Neural cell (in vitro differentiated cells): ENCODE results near the gene KIF5C. TPM values are rescaled to one million over a fixed set of nuclear protein-coding genes. Genes with fewer than 3 reads are reported as not detected.

Experiments
- H2AFZ ChIP-seq: fragments of 200-600, 300-800 bp; sonication (generic), shearing (Covaris generic); 2 replicates; pipeline ENCODE4 v1.6.0; 2014; ENCODE audit warnings: low read depth, mild to moderate bottlenecking, antibody characterized with exemption, low read length, moderate library complexity
- H3F3A ChIP-seq: fragments of 200-600 bp; shearing (Covaris generic); 2 replicates; pipeline ENCODE4 v1.6.1; 2016; ENCODE audit warnings: mild to moderate bottlenecking, moderate library complexity, mixed read lengths, antibody characterized with exemption, low read length; ENCODE audit not compliant: insufficient read depth, poor library complexity, severe bottlenecking
- H3K27ac ChIP-seq: fragments of 200-600, 300-800 bp; sonication (generic), shearing (Covaris generic); 2 replicates; pipeline ENCODE4 v1.5.1; 2014; ENCODE audit warnings: mild to moderate bottlenecking, low read length, moderate library complexity
- H3K27me3 ChIP-seq: fragments of 300-800, 200-600 bp; sonication (generic), shearing (Covaris generic); 2 replicates; pipeline ENCODE4 v1.6.0; 2014; ENCODE audit warnings: mild to moderate bottlenecking, low read depth, low read length, moderate library complexity; ENCODE audit not compliant: insufficient read depth
- H3K36me3 ChIP-seq: fragments of 300-800, 200-600 bp; sonication (generic), shearing (Covaris generic); 2 replicates; pipeline ENCODE4 v1.5.1; 2014; ENCODE audit warnings: mild to moderate bottlenecking, antibody characterized with exemption, low read length, moderate library complexity; ENCODE audit not compliant: insufficient read depth
- H3K4me2 ChIP-seq: fragments of 300-800, 200-600 bp; sonication (generic), shearing (Covaris generic); 2 replicates; pipeline ENCODE4 v1.6.0; 2014; ENCODE audit warnings: mild to moderate bottlenecking, low read length
- H3K4me3 ChIP-seq: fragments of 300-800, 200-600 bp; sonication (generic), shearing (Covaris generic); 2 replicates; pipeline ENCODE4 v1.5.1; 2014; ENCODE audit warnings: mild to moderate bottlenecking, low read length, moderate library complexity
- H3K79me2 ChIP-seq: fragments of 200-600 bp; shearing (Covaris generic); replicated peaks from 2 replicates; pipeline ENCODE4 v1.6.0; 2014; ENCODE audit warnings: mild to moderate bottlenecking, low read length, moderate library complexity; ENCODE audit not compliant: insufficient read depth
- H3K9ac ChIP-seq: fragments of 300-800, 200-600 bp; sonication (generic), shearing (Covaris generic); 2 replicates; pipeline ENCODE4 v1.6.1; 2016; ENCODE audit warnings: mild to moderate bottlenecking, low read length, mixed read lengths
- H3K9me2 ChIP-seq: fragments of 200-600 bp; shearing (Covaris generic); 2 replicates; pipeline ENCODE4 v1.6.1; 2016; ENCODE audit warnings: mild to moderate bottlenecking, low read length, mixed read lengths; ENCODE audit not compliant: insufficient read depth
- H3K9me3 ChIP-seq: fragments of 200-600, 300-800 bp; sonication (generic), shearing (Covaris generic); 2 replicates; pipeline ENCODE4 v1.6.1; 2016; ENCODE audit warnings: mild to moderate bottlenecking, mixed run types, low read length, moderate library complexity, mixed read lengths
- H4K20me1 ChIP-seq: fragments of 200-600 bp; shearing (Covaris generic); 2 replicates; pipeline ENCODE4 v1.6.1; 2016; ENCODE audit warnings: mild to moderate bottlenecking, mixed run types; ENCODE audit not compliant: insufficient read depth
- CTCF ChIP-seq: fragments of 450-650 bp; IDR thresholded peaks from 2 replicates; pipeline ENCODE4 v1.5.1; 2014; ENCODE audit warnings: antibody characterized with exemption, mild to moderate bottlenecking, moderate library complexity; ENCODE audit not compliant: poor library complexity, severe bottlenecking
- EP300 ChIP-seq: fragments of 450-650 bp; conservative IDR thresholded peaks from 2 replicates; pipeline ENCODE4 v1.6.1; 2014; ENCODE audit warnings: antibody characterized with exemption, mild to moderate bottlenecking, moderate library complexity; ENCODE audit not compliant: poor library complexity, severe bottlenecking
- EZH2 ChIP-seq: fragments of 200-600, 300-800 bp; shearing (Covaris generic), sonication (generic); IDR thresholded peaks from 2 replicates; pipeline ENCODE4 v1.6.1; 2014; ENCODE audit warnings: antibody characterized with exemption, low read length, borderline replicate concordance, mild to moderate bottlenecking; ENCODE audit not compliant: insufficient read depth, poor library complexity, severe bottlenecking
- MXI1 ChIP-seq: fragments of 450-650 bp; conservative IDR thresholded peaks from 2 replicates; pipeline ENCODE4 v1.6.1; 2014; ENCODE audit warnings: antibody characterized with exemption, mild to moderate bottlenecking; ENCODE audit not compliant: poor library complexity, severe bottlenecking
- POLR2AphosphoS5 ChIP-seq: IDR thresholded peaks from 2 replicates; pipeline ENCODE4 v1.6.1; 2012
- RAD21 ChIP-seq: fragments of 450-650 bp; conservative IDR thresholded peaks from 2 replicates; pipeline ENCODE4 v1.6.1; 2014; ENCODE audit warnings: antibody characterized with exemption, mild to moderate bottlenecking, moderate library complexity
- SMC3 ChIP-seq: fragments of 450-650 bp; conservative IDR thresholded peaks from 2 replicates; pipeline ENCODE4 v1.6.1; 2014; ENCODE audit warnings: antibody characterized with exemption, mild to moderate bottlenecking, moderate library complexity; ENCODE audit not compliant: poor library complexity
- TAF1 ChIP-seq: IDR thresholded peaks from 2 replicates; pipeline ENCODE4 v1.6.1; 2012; ENCODE audit warnings: low read depth
- polyA plus RNA-seq: library from polyadenylated mRNA; depleted of rRNA; stranded (reverse); fragments of >200 nt; gene quantifications from 2 replicates; pipeline ENCODE4 v1.2.3, GENCODE V29; 2014
- TF ChIP-seq, protein P1 (sequence below): IDR thresholded peaks from 2 replicates; pipeline ENCODE4 v1.6.1; 2012; ENCODE audit warnings: borderline replicate concordance

KIF5C gene
- polyA plus RNA-seq, 1 donor from 2014 or later, result 527 TPM

GRCh38 chr2:149015926-149016563 lies 141.0 kb downstream of the KIF5C start:
- H3K36me3 ChIP-seq, result peaks cover 17% of the 10 kb centered on the region

DNA sequence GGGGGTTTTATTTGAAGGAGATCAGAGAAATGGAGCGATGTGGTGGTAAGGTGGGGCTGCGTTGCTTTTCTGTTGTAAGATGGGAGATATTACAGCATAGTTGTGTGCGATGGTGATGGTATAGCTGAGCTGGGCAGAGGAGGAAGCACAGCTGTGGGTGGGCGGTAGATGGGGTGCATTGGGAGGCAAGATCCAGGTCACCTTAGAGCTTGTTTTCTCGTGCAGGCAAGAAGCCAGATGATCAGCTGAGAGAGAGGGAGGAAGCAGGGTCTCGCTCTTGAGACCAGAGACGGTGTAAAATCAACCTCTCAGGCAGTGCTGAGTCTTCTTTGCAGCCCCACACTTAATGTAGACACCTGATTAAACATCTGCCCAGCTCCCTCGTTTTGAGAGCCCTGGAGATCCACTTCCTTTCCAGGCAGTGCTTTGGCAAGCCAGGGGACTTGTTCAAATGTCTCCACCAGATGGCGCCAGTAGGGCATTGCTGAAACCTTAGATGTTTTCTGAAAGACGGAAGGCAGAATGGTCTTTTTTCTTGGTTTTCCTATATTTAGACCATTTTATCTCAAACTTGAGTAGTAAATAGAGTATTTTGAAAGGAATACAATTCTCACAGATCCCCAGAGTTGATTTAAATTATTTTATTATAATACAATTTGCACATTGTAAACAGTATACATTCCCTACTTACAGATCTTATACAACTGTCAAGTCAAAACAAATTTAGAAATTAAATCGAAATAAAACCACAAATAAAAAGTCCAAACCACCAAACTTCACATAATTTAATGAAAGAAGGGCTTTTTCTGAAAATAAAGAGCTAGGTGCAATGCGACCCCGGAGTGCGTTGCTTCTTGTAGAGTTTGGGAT lies 142.3 kb downstream of the KIF5C start:
- H3K4me3 ChIP-seq, result no peak overlapping the region
- H2AFZ ChIP-seq, result no peak overlapping the region
- TF ChIP-seq MXI1 (no peak), SMC3 (peak; percentile 96), TAF1 (no peak), EZH2 (no peak), EP300 (no peak), RAD21 (peak; percentile 90), CTCF (peak; percentile 87), POLR2AphosphoS5 (no peak)
- TF ChIP-seq, protein P1, sequence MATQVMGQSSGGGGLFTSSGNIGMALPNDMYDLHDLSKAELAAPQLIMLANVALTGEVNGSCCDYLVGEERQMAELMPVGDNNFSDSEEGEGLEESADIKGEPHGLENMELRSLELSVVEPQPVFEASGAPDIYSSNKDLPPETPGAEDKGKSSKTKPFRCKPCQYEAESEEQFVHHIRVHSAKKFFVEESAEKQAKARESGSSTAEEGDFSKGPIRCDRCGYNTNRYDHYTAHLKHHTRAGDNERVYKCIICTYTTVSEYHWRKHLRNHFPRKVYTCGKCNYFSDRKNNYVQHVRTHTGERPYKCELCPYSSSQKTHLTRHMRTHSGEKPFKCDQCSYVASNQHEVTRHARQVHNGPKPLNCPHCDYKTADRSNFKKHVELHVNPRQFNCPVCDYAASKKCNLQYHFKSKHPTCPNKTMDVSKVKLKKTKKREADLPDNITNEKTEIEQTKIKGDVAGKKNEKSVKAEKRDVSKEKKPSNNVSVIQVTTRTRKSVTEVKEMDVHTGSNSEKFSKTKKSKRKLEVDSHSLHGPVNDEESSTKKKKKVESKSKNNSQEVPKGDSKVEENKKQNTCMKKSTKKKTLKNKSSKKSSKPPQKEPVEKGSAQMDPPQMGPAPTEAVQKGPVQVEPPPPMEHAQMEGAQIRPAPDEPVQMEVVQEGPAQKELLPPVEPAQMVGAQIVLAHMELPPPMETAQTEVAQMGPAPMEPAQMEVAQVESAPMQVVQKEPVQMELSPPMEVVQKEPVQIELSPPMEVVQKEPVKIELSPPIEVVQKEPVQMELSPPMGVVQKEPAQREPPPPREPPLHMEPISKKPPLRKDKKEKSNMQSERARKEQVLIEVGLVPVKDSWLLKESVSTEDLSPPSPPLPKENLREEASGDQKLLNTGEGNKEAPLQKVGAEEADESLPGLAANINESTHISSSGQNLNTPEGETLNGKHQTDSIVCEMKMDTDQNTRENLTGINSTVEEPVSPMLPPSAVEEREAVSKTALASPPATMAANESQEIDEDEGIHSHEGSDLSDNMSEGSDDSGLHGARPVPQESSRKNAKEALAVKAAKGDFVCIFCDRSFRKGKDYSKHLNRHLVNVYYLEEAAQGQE, result no peak
- H3K9me2 ChIP-seq, result no peaks in the 10 kb centered on the region
- no peaks in the 10 kb centered on the region for H3F3A ChIP-seq
- peaks cover 3% of the 10 kb centered on the region for H4K20me1 ChIP-seq
- H3K27ac ChIP-seq, result no peak overlapping the region
- H3K9me3 ChIP-seq, result no peaks in the 10 kb centered on the region
- no peak overlapping the region for H3K4me2 ChIP-seq
- H3K79me2 ChIP-seq, result no peaks in the 10 kb centered on the region
- H3K36me3 ChIP-seq, result peaks cover 13% of the 10 kb centered on the region
- no peak overlapping the region for H3K9ac ChIP-seq
- H3K27me3 ChIP-seq, result no peaks in the 10 kb centered on the region

More at GRCh38 chr2:149015926-149016563, 141.0 kb downstream of the KIF5C start:
- Histone ChIP-seq H3K27me3 (no peaks in the 10 kb centered on the region), H2AFZ (no peak overlapping the region), H3K9ac (no peak overlapping the region), H3K9me2 (no peaks in the 10 kb centered on the region), H3K9me3 (no peaks in the 10 kb centered on the region), H3K79me2 (no peaks in the 10 kb centered on the region), H3K4me2 (no peak overlapping the region), H4K20me1 (peaks cover 3% of the 10 kb centered on the region), H3F3A (no peaks in the 10 kb centered on the region), H3K4me3 (no peak overlapping the region), H3K27ac (no peak overlapping the region)
- TF ChIP-seq, protein P1, result no peak
